Stimulated activated naive CD8-positive, alpha-beta T cell treated with anti-CD3 and anti-CD28 coated beads, Interleukin-15, Interleukin-2, amounts not matched to agents 100 ng/mL and 50 ng/mL, for 24 hours (primary cell): Measurements from ENCODE around the gene LMO1.
A peak's percentile ranks its signal among the peaks of the same experiment; 100 is the strongest.

Experiments
- H3K27ac Mint-ChIP-seq: one replicate; pipeline ENCODE4 v1.8.0; 2021; ENCODE audit warnings: mild to moderate bottlenecking, mixed read lengths
- H3K27me3 Mint-ChIP-seq: one replicate; pipeline ENCODE4 v1.8.0; 2021; ENCODE audit warnings: mixed read lengths
- H3K36me3 Mint-ChIP-seq: one replicate; pipeline ENCODE4 v1.8.0; 2021; ENCODE audit warnings: low read depth, mixed read lengths
- H3K4me1 Mint-ChIP-seq: one replicate; pipeline ENCODE4 v1.8.0; 2021; ENCODE audit warnings: low read depth, mixed read lengths
- H3K4me3 Mint-ChIP-seq: one replicate; pipeline ENCODE4 v1.8.0; 2021; ENCODE audit warnings: mild to moderate bottlenecking, mixed read lengths
- H3K9me3 Mint-ChIP-seq: one replicate; pipeline ENCODE4 v1.8.0; 2021; ENCODE audit warnings: mixed read lengths

LMO1 gene

GRCh38 chr11:8221917-8222495 is 41.7 kb downstream of the LMO1 start:
- no peaks in the 10 kb centered on the region for H3K9me3 Mint-ChIP-seq
- H3K27ac Mint-ChIP-seq: no peak overlapping the region
- H3K27me3 Mint-ChIP-seq: no peaks in the 10 kb centered on the region
- no peaks in the 10 kb centered on the region for H3K4me1 Mint-ChIP-seq
- H3K4me3 Mint-ChIP-seq: no peak overlapping the region
- no peaks in the 10 kb centered on the region for H3K36me3 Mint-ChIP-seq

DNA sequence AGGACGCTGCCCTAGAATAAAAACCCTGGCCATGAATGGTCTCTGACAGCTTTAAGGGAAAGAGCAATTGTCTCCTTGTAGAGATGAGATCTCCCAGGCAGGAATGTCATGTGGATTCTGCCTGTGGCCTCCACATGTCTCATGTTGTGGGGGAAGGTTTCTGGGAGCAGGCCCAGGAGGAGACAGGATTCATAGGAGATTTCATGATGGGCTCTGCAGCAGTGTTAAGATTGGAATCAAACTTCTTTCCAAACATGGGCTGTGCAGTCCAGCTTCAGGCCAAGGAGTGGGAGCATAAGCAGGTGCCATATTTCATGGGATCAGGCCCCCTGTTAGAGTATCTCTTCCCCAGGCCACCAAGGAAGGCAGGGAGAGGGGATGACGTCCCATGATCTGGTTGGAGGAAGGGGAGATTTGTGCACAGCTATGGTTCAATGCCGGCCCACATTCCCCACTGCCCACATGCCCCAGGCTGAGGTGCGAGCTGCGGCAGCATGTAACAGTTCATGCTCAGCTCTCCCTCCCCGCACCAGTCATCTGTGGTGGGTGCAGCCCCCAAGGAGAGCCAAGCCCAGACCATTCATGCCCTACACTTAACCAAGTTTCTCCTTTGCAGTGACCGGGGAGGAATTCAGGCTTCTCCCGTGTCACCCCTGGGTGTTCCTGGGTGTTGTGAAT is 42.5 kb downstream of the LMO1 start:
- Mint-ChIP-seq H3K27me3 (no peaks in the 10 kb centered on the region), H3K36me3 (no peaks in the 10 kb centered on the region), H3K27ac (no peak overlapping the region), H3K4me1 (no peaks in the 10 kb centered on the region), H3K9me3 (no peaks in the 10 kb centered on the region), H3K4me3 (no peak overlapping the region)

- H3K27me3 Mint-ChIP-seq: no peaks in the 10 kb centered on the region
- H3K4me1 Mint-ChIP-seq: no peaks in the 10 kb centered on the region
- no peak overlapping the region for H3K27ac Mint-ChIP-seq
- no peaks in the 10 kb centered on the region for H3K36me3 Mint-ChIP-seq
- H3K4me3 Mint-ChIP-seq: no peak overlapping the region
- H3K9me3 Mint-ChIP-seq: no peaks in the 10 kb centered on the region
These were observed 43.2 kb downstream of the LMO1 start for GRCh38 chr11:8220261-8221045.

GRCh38 chr11:8219257-8220021 is 44.2 kb downstream of the LMO1 start:
- Mint-ChIP-seq H3K27ac (no peak overlapping the region), H3K4me1 (no peaks in the 10 kb centered on the region), H3K9me3 (no peaks in the 10 kb centered on the region), H3K4me3 (no peak overlapping the region), H3K36me3 (no peaks in the 10 kb centered on the region), H3K27me3 (no peaks in the 10 kb centered on the region)

DNA sequence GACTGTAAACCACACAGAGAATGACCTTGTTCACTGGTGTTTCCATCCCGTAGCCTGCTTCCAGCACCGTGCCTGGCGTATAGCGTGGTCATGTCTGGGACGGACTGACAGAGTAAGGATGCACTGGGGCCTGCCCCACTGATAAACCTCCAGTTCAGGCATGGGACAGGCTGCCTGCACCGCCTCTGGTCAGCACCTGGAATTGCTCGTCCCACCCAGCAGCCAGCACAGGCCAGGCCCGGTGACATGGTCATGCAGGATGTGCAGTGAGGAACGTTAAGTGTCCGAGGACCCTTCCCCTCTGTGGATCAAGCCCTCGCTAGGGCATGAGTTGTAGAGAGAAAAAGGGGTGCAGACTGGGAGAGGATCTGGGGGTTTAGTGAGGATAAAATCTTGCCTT is 44.8 kb downstream of the LMO1 start:
- H3K4me3 Mint-ChIP-seq: no peak overlapping the region
- H3K27ac Mint-ChIP-seq: no peak overlapping the region
- H3K27me3 Mint-ChIP-seq: no peaks in the 10 kb centered on the region
- H3K4me1 Mint-ChIP-seq: no peaks in the 10 kb centered on the region
- H3K9me3 Mint-ChIP-seq: no peaks in the 10 kb centered on the region
- no peaks in the 10 kb centered on the region for H3K36me3 Mint-ChIP-seq

- Mint-ChIP-seq H3K27ac (no peak overlapping the region), H3K36me3 (no peaks in the 10 kb centered on the region), H3K27me3 (no peaks in the 10 kb centered on the region), H3K4me3 (no peak overlapping the region), H3K4me1 (no peaks in the 10 kb centered on the region), H3K9me3 (no peaks in the 10 kb centered on the region)
These were observed 45.3 kb downstream of the LMO1 start for GRCh38 chr11:8218409-8218808.

- H3K36me3 Mint-ChIP-seq: no peaks in the 10 kb centered on the region
- no peak overlapping the region for H3K4me3 Mint-ChIP-seq
- no peaks in the 10 kb centered on the region for H3K27me3 Mint-ChIP-seq
- H3K27ac Mint-ChIP-seq: no peak overlapping the region
- no peaks in the 10 kb centered on the region for H3K9me3 Mint-ChIP-seq
- H3K4me1 Mint-ChIP-seq: no peaks in the 10 kb centered on the region
These were observed 45.8 kb downstream of the LMO1 start for GRCh38 chr11:8217926-8218325.

- no peaks in the 10 kb centered on the region for H3K9me3 Mint-ChIP-seq
- H3K4me1 Mint-ChIP-seq: no peaks in the 10 kb centered on the region
- no peak overlapping the region for H3K4me3 Mint-ChIP-seq
- no peaks in the 10 kb centered on the region for H3K36me3 Mint-ChIP-seq
- no peaks in the 10 kb centered on the region for H3K27me3 Mint-ChIP-seq
- no peak overlapping the region for H3K27ac Mint-ChIP-seq
These were observed 46.5 kb downstream of the LMO1 start for GRCh38 chr11:8217136-8217535.

DNA sequence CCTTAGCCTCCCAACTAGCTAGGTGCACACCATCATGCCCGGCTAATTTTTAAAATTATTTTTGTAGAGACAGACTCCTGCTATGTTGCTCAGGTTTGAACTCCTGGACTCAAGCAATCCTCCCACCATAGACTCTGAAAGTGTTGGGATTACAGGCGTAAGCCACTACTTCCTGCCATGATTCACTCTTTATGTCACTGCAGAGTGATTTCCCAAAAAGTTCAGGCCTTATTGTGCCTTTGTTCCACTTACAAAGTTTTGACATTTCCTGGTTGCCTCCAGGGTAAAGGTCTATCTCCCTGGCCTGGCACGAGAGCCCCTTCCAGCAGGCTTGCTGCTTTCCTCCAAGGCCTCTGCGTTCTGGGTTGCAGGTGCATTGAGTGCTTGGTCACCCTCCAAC is 50.3 kb downstream of the LMO1 start:
- H3K36me3 Mint-ChIP-seq: no peaks in the 10 kb centered on the region

GRCh38 chr11:8209208-8209807 is 54.4 kb downstream of the LMO1 start:
- H3K27me3 Mint-ChIP-seq: peaks cover 32% of the 10 kb centered on the region
- H3K36me3 Mint-ChIP-seq: no peaks in the 10 kb centered on the region
- H3K4me3 Mint-ChIP-seq: no peak overlapping the region
- peaks cover 9% of the 10 kb centered on the region for H3K4me1 Mint-ChIP-seq
- H3K9me3 Mint-ChIP-seq: no peaks in the 10 kb centered on the region
- no peak overlapping the region for H3K27ac Mint-ChIP-seq

More for the DNA sequence above, 50.3 kb downstream of the LMO1 start:
- H3K4me3 Mint-ChIP-seq: no peak overlapping the region
- no peaks in the 10 kb centered on the region for H3K27me3 Mint-ChIP-seq
- H3K27ac Mint-ChIP-seq: no peak overlapping the region
- H3K4me1 Mint-ChIP-seq: no peaks in the 10 kb centered on the region
- no peaks in the 10 kb centered on the region for H3K9me3 Mint-ChIP-seq

- H3K27ac Mint-ChIP-seq: no peak overlapping the region
- no peaks in the 10 kb centered on the region for H3K36me3 Mint-ChIP-seq
- H3K27me3 Mint-ChIP-seq: peaks cover 32% of the 10 kb centered on the region
- peak overlapping the region; percentile 35 for H3K4me3 Mint-ChIP-seq
- peaks cover 10% of the 10 kb centered on the region for H3K4me1 Mint-ChIP-seq
- H3K9me3 Mint-ChIP-seq: no peaks in the 10 kb centered on the region
These were observed 56.3 kb downstream of the LMO1 start for GRCh38 chr11:8207080-8208000.

GRCh38 chr11:8206251-8207079 is 57.2 kb downstream of the LMO1 start:
- Mint-ChIP-seq H3K27ac (no peak overlapping the region), H3K9me3 (no peaks in the 10 kb centered on the region), H3K4me3 (peak overlapping the region; percentile 35), H3K4me1 (peaks cover 15% of the 10 kb centered on the region), H3K27me3 (peaks cover 32% of the 10 kb centered on the region), H3K36me3 (no peaks in the 10 kb centered on the region)

- Mint-ChIP-seq H3K36me3 (no peaks in the 10 kb centered on the region), H3K9me3 (no peaks in the 10 kb centered on the region), H3K4me1 (peaks cover 15% of the 10 kb centered on the region), H3K27ac (no peak overlapping the region), H3K4me3 (no peak overlapping the region), H3K27me3 (peaks cover 32% of the 10 kb centered on the region)
These were observed 58.1 kb downstream of the LMO1 start for GRCh38 chr11:8205566-8205965.
